BLaER1 treated with 17β-estradiol and CSF1 and Interleukin-3, amounts not matched to agents 10 nM and 100 nM (cell line): ENCODE results near the gene WDR43.
"Not testable (repeated sequence)": the region's sequence is repeated elsewhere in the genome, so short reads cannot be mapped to it uniquely, and the experiment has no call there.

Experiments
- H3K27ac ChIP-seq, 11 experiments: shearing (Covaris generic); formaldehyde crosslinking; 2 replicates each; pipeline ENCODE4 v1.8.1; 2022
- H3K27me3 ChIP-seq, 11 experiments: shearing (Covaris generic); formaldehyde crosslinking; 2 replicates each; pipeline ENCODE4 v1.8.1; 2022
- H3K36me3 ChIP-seq, 11 experiments: shearing (Covaris generic); formaldehyde crosslinking; 2 replicates each; pipeline ENCODE4 v1.8.1; 2022
- H3K4me1 ChIP-seq, 10 experiments: shearing (Covaris generic); formaldehyde crosslinking; 2 replicates each; pipeline ENCODE4 v1.8.1; 2022
- H3K4me2 ChIP-seq, 11 experiments: shearing (Covaris generic); formaldehyde crosslinking; 2 replicates each; pipeline ENCODE4 v1.8.1; 2022
- H3K4me3 ChIP-seq, 10 experiments: shearing (Covaris generic); formaldehyde crosslinking; 2 replicates each; pipeline ENCODE4 v1.8.1; 2022
- H3K9ac ChIP-seq, 11 experiments: shearing (Covaris generic); formaldehyde crosslinking; 2 replicates each; pipeline ENCODE4 v1.8.1; 2022
- H3K9me3 ChIP-seq, 11 experiments: shearing (Covaris generic); formaldehyde crosslinking; replicated peaks in 1 of 11; 2 replicates each; pipeline ENCODE4 v1.8.1; 2022
- H4K20me1 ChIP-seq, 11 experiments: shearing (Covaris generic); formaldehyde crosslinking; 2 replicates each; pipeline ENCODE4 v1.8.1; 2022
- Cebpa-rat ChIP-seq, 11 experiments: shearing (Covaris generic); IDR thresholded peaks; 2 replicates each; pipeline ENCODE4 v1.8.1; 2022

Gene WDR43

DNA sequence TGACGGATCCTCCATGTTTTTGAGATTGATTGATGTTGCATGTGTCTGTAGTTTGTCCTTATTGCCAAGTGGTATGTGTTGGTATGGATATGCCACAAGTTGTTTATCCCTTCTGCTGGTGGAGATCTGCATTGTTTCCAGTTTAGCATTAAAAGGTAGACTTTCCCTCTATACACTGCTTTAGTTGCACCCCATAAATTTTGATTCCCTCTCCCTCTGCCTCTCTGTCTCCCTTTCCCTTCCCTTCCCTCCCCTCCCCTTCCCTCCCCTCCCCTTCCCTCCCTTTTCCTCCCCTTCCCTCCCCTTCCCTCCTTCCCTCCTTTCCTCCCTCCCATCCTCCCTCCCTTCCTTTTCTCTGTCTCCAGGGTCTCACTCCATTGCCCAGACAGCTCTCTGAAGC lies 68.0 kb downstream of the WDR43 start:
- no peak overlapping the region for H3K27ac ChIP-seq
- no peak overlapping the region for H3K9ac ChIP-seq
- no peak overlapping the region for H3K4me3 ChIP-seq
- no peaks in the 10 kb centered on the region for H3K27me3 ChIP-seq
- no peaks in the 10 kb centered on the region for H3K36me3 ChIP-seq
- H3K9me3 ChIP-seq = no peaks in the 10 kb centered on the region
- TF ChIP-seq Cebpa-rat (IDR thresholded peaks at IDR 0.05) = no peak
- no peaks in the 10 kb centered on the region for H4K20me1 ChIP-seq
- peaks cover 9 to 15% (median 12%) of the 10 kb centered on the region in 10 experiments; a peak in 19 of 20 replicates for H3K4me1 ChIP-seq
- no peak overlapping the region for H3K4me2 ChIP-seq

GRCh38 chr2:28970464-28971160 lies 76.1 kb downstream of the WDR43 start:
- peaks cover 0 to 10% (median 0%) of the 10 kb centered on the region in 11 experiments; a peak in 4 of 22 replicates for H3K9me3 ChIP-seq
- no peaks in the 10 kb centered on the region for H3K27me3 ChIP-seq
- no peak overlapping the region for H3K9ac ChIP-seq
- no peaks in the 10 kb centered on the region for H4K20me1 ChIP-seq
- no peaks in the 10 kb centered on the region for H3K36me3 ChIP-seq
- no peak overlapping the region for H3K4me3 ChIP-seq
- no peak for TF ChIP-seq Cebpa-rat (IDR thresholded peaks at IDR 0.05)
- peak overlapping the region in 1 of 11 experiments; percentile 44; a peak in 1 of 22 replicates for H3K4me2 ChIP-seq
- H3K4me1 ChIP-seq = peaks cover 0 to 18% (median 10%) of the 10 kb centered on the region in 10 experiments; a peak in 13 of 20 replicates
- no peak overlapping the region for H3K27ac ChIP-seq

DNA sequence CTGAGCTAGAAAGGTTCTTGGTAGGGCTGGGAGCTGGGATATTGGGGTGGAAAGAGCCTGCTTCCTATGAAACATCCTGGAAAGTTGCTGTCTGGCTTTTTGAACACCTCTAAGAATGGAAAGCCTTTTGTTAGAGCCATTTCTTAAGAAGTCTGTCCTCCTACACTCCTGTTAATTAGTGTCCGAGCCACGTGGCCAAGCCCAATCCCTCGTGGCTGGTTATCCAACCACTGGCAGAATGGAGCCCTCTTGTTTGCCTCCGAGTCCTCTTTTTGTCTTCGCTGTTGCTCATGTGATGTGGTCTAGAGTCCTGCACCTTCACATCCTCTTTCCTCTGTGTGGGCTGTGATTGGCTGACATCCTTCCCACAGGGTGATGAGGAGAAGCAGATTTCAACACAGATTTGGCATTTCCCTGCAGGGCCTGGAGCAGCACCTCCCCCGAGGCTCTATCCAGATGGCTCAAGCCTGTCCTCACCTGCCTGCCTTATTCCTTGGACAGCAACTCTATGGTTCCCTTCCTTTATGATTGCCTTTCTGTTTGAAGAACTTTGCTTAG lies 78.4 kb downstream of the WDR43 start:
- H4K20me1 ChIP-seq = no peaks in the 10 kb centered on the region
- TF ChIP-seq Cebpa-rat (IDR thresholded peaks at IDR 0.05) = 0 out of 22 replicates have a peak, but pooled peaks of 1 of the 11 experiments have one; percentile 15
- H3K4me2 ChIP-seq = peak overlapping the region in 9 of 11 experiments; percentile 10 to 60 (median 37); a peak in 14 of 22 replicates
- H3K27ac ChIP-seq = peak overlapping the region in 1 of 11 experiments; percentile 11; a peak in 1 of 22 replicates
- H3K36me3 ChIP-seq = no peaks in the 10 kb centered on the region
- H3K4me3 ChIP-seq = no peak overlapping the region
- H3K9ac ChIP-seq = no peak overlapping the region
- H3K4me1 ChIP-seq = peaks cover 0 to 18% (median 10%) of the 10 kb centered on the region in 10 experiments; a peak in 13 of 20 replicates
- peaks cover 0 to 10% (median 0%) of the 10 kb centered on the region in 11 experiments; a peak in 4 of 22 replicates for H3K9me3 ChIP-seq
- H3K27me3 ChIP-seq = no peaks in the 10 kb centered on the region

- Histone ChIP-seq H4K20me1 (no peaks in the 10 kb centered on the region; a peak in 1 of 22 replicates), H3K9ac (no peak overlapping the region), H3K4me2 (no peak overlapping the region), H3K27ac (no peak overlapping the region), H3K36me3 (no peaks in the 10 kb centered on the region), H3K9me3 (peaks cover 0 to 10% (median 0%) of the 10 kb centered on the region in 11 experiments; a peak in 4 of 22 replicates), H3K4me3 (no peak overlapping the region), H3K4me1 (peaks cover 0 to 18% (median 8%) of the 10 kb centered on the region in 10 experiments; a peak in 13 of 20 replicates), H3K27me3 (no peaks in the 10 kb centered on the region)
- no peak for TF ChIP-seq Cebpa-rat (IDR thresholded peaks at IDR 0.05)
Measured at GRCh38 chr2:28974252-28974651, 79.8 kb downstream of the WDR43 start.

DNA sequence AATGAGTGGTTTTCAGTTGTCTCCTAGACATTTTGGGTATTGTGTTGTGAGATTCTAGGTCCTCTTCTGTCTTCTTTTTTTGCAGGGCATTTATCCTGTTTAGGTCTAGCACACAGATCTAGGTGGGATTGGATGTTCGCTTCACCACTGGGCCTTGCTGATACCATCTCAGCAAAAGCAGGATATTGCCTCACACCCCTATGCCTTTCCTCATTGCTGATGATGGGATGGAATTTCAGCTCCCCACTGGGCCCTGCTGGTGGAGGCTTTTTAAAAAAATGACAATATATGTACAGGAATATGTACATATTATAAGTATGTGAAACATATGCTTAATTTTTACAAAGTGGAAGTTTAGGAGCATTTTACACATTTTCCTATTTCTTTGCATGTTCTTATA lies 81.2 kb downstream of the WDR43 start:
- Histone ChIP-seq H3K27ac (no peak overlapping the region), H3K4me3 (no peak overlapping the region), H4K20me1 (no peaks in the 10 kb centered on the region; a peak in 1 of 22 replicates), H3K9me3 (peaks cover 0 to 10% (median 0%) of the 10 kb centered on the region in 11 experiments; a peak in 4 of 22 replicates), H3K4me2 (no peak overlapping the region), H3K4me1 (peaks cover 6 to 18% (median 11%) of the 10 kb centered on the region in 10 experiments; a peak in 16 of 20 replicates), H3K9ac (no peak overlapping the region), H3K36me3 (no peaks in the 10 kb centered on the region), H3K27me3 (no peaks in the 10 kb centered on the region)
- no peak for TF ChIP-seq Cebpa-rat (IDR thresholded peaks at IDR 0.05)

- Histone ChIP-seq H3K27ac (no peak overlapping the region), H4K20me1 (no peaks in the 10 kb centered on the region; a peak in 1 of 22 replicates), H3K27me3 (no peaks in the 10 kb centered on the region), H3K4me2 (no peak overlapping the region), H3K36me3 (no peaks in the 10 kb centered on the region), H3K9ac (no peak overlapping the region), H3K9me3 (peaks cover 0 to 10% (median 0%) of the 10 kb centered on the region in 11 experiments; a peak in 4 of 22 replicates), H3K4me1 (peaks cover 6 to 17% (median 10%) of the 10 kb centered on the region in 10 experiments; a peak in 16 of 20 replicates), H3K4me3 (no peak overlapping the region)
- TF ChIP-seq Cebpa-rat (IDR thresholded peaks at IDR 0.05) = no peak
Measured at GRCh38 chr2:28976584-28976983, 82.1 kb downstream of the WDR43 start.

DNA sequence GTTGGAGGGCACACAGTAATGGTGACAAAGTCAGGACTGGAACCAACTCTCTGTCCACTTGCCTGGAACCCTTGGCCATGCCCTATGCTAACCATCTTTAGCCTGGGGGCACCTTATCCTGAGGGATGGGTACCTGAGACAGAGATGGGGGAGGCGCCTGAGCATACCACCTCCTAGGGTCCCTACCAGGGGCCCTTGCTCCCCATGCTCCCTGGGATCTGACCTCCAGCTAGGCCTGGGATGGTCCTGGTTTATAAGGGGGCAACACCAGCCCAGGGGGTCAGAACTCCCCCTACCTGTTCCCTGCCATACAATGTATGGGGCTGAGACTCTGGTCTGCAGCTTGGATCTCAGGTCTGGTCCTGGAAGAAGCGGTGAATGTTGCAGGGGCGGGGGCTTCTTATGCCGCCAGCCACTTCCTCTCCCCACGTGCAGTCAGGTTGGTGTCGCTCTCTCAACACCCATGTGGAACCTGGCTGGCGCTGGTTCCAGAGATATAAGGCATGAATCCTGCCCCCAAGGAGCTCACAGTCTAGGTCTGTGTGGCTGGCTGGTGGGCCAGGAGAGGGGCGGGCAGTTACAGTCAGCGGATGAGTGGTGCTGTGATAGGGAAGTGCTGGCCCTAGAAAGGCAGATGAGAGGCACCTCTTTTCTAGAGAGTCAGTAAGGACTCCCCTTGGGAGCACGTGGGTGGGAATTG lies 82.9 kb downstream of the WDR43 start:
- Histone ChIP-seq H3K4me1 (peaks cover 6 to 21% (median 9%) of the 10 kb centered on the region in 10 experiments; a peak in 16 of 20 replicates), H3K27me3 (no peaks in the 10 kb centered on the region), H3K4me3 (no peak overlapping the region), H3K9me3 (peaks cover 0 to 10% (median 0%) of the 10 kb centered on the region in 11 experiments; a peak in 4 of 22 replicates), H3K9ac (no peak overlapping the region), H3K4me2 (no peak overlapping the region), H4K20me1 (no peaks in the 10 kb centered on the region; a peak in 1 of 22 replicates), H3K36me3 (no peaks in the 10 kb centered on the region), H3K27ac (no peak overlapping the region)
- no peak for TF ChIP-seq Cebpa-rat (IDR thresholded peaks at IDR 0.05)

DNA sequence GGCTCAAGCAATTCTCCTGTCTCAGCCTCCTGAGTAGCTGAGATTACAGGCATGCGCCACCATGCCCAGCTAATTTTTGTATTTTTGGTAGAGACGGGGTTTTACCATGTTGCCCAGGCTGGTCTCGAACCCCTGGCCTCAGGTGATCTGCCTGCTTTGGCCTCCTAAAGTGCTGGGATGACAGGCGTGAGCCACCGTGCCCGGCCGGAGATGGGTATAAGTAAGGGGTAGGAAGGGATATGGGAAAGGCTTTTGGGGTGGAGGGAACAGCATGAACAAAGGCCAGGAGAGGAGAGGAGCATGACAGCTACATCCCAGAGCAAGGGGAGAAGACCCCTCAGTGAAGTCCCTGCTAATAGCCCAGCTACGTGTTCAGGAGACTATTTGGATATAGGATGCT lies 83.5 kb downstream of the WDR43 start:
- not testable (repeated sequence) for H4K20me1 ChIP-seq, H3K4me2 ChIP-seq, H3K4me3 ChIP-seq, H3K9ac ChIP-seq, H3K36me3 ChIP-seq, H3K27ac ChIP-seq, H3K27me3 ChIP-seq
- Histone ChIP-seq H3K4me1 (peaks cover 1 to 17% (median 6%) of the 10 kb centered on the region in 10 experiments; a peak in 16 of 20 replicates), H3K9me3 (peaks cover 0 to 10% (median 0%) of the 10 kb centered on the region in 11 experiments; a peak in 4 of 22 replicates)

DNA sequence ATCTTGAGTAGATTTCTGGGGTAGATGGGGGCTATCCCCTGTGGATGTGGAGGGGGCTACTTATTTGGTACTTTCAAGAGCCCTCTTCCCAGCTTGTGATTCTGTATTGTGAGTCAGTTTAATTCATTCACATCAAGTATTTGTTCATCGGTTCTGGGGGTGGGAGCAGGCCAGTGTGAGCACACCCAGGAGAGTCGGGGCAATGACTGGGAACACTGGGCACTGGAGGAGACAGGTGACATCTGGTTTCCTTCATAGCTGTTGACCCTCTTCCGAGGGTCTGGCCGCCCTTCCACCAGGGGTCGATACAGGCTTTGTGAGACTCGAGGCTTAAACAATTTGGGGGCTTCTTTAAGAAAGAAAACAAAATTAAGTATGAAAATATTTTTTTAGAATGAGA lies 84.1 kb downstream of the WDR43 start:
- no peaks in the 10 kb centered on the region for H3K27me3 ChIP-seq
- no peak overlapping the region for H3K4me3 ChIP-seq
- no peak overlapping the region for H3K27ac ChIP-seq
- H3K9ac ChIP-seq = no peak overlapping the region
- no peaks in the 10 kb centered on the region; a peak in 1 of 22 replicates for H4K20me1 ChIP-seq
- peaks cover 0 to 8% (median 0%) of the 10 kb centered on the region in 11 experiments; a peak in 4 of 22 replicates for H3K9me3 ChIP-seq
- no peak overlapping the region for H3K4me2 ChIP-seq
- H3K36me3 ChIP-seq = no peaks in the 10 kb centered on the region
- peaks cover 0 to 15% (median 4%) of the 10 kb centered on the region in 10 experiments; a peak in 5 of 20 replicates for H3K4me1 ChIP-seq
- no peak for TF ChIP-seq Cebpa-rat (IDR thresholded peaks at IDR 0.05)
